ENCODE results near the gene CYB5R3. TPM values are rescaled to one million over a fixed set of nuclear protein-coding genes. Genes with fewer than 3 reads are reported as not detected.
"Not testable (repeated sequence)": the region's sequence is repeated elsewhere in the genome, so short reads cannot be mapped to it uniquely, and the experiment has no call there.

The CYB5R3 gene
- total RNA-seq, 1 experiment from 2014 or later: 48.4 TPM

DNA sequence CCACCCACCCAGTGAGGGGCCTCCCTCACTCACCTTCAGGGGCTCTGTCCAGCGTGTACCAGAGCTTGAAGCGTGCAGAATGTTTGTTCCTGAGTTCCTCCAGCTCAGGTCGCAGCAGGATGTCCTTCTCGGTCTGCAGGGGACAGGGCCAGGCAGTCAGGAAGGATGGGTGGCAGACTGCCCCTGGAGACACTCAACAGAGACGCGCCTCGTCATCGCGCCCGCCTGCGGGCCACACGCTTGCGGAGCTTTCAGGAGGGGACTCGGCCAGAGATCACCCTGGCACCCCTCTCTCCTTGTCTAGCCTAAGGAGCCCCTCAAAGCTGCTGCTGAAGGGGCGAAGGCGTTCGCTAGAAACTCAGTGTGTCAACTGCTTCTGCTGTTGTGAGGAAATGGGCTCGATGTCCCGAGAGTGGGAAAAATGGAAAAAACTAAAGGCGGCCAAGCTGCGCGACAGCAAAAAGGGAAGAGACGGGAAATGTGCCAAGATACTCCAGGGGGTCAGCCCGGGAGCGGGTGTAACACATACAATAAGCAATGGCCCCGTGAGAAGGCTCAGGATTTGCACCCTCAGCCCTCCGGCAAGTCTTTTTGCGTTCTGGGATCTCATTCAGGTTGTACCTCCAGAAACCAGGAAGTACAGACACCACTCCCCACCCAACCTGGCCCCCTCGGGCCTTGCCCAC, 25.3 kb downstream of the CYB5R3 start:
- DNase-seq (ENCODE audit: low spot score): no peak

DNA sequence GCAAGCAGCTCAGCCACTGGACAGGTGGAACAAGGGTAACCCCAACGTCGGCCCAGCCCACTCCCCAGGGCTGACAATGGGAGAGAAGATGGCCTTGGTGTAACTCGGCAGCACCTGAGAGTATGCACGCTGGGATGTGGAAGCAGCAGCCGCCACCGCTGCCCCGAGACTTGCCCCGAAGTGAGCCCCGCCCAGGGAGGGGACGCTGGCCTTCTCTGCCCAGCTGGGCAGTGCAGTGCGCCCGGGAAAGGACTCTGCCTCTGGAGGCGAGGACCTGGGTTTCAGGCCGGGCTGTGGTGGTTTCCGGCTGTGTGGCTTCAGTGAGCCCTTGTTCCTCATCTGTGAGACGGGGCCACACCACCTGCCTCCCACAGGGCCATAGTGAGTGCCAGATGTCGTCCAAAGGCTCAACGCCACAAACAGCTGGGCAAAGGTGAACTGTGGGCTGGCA, 25.9 kb downstream of the CYB5R3 start:
- DNase-seq (ENCODE audit: low spot score): no peak

DNA sequence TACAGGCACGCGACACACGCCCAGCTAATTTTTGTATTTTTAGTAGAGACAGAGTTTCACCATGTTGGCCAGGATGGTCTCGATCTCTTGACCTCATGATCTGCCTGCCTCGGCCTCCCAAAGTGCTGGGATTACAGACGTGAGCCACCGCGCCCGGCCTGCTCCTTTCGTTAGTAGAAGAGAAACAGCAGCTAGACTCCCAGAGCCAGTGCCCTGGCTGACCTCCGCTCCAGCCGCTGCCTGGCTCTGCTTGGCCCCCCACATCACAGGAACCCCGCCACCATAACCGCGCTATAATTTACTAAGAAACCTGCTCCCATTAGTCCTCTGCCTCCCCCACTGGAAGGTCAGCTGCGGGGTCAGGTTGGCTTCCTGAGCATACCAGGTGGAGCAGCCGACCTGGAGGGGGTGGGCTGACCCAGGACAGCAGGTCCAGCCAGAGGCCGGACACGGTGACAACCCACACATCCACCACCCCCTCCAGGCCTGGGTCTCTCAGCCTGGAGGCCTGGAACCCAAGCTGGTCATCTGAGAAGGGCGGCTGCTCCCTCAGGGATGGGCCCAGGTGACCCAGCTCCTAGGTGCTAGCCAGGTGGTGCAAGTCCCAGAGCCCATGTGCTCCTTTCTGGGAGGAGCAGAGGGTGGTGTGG, 27.0 kb downstream of the CYB5R3 start:
- no peak for DNase-seq (ENCODE audit: low spot score)

DNA sequence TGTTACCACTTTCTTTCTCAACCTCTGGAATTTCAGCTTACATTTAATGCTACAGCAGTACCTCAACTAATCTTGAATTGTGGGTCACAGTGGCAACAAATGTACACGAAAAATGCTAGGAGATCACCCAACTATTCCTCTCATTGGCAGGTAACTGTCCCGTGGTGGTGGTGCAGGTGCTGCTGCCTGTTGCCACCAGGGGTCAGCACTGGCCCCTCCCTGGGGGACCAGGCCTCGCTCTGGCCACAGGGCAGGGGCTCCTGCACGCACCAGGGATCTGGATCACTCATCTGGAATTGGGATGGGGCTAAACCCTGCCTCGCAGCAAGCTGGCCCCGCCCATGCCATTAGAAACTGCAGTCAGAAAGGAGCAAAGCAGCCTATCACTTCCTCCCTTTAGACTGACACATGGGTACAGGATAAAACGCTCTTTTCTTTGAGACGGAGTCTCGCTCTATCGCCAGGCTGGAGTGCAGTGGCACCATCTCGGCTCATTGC, 27.6 kb downstream of the CYB5R3 start:
- peak; percentile 55 for DNase-seq (ENCODE audit: low spot score)

DNA sequence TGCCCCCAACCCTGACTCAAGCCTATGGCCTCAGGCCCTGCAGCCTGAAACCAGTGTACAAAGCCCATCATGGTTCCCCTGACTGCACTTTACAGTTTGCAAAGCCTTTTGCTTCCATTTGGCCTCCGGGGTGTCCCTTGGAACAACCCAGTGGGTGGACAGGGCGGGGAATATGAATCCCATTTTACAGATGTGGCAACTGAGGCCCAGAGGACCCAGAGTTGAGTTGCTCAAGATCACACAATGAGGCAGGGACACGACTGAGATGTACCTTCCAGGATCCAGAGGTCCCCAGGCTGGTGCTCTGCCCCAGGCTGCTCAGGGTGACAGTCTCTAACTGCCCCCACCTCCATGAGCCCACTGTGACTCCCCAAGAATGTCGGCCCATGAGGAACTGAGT, 29.1 kb downstream of the CYB5R3 start:
- no peak for DNase-seq (ENCODE audit: low spot score)

DNA sequence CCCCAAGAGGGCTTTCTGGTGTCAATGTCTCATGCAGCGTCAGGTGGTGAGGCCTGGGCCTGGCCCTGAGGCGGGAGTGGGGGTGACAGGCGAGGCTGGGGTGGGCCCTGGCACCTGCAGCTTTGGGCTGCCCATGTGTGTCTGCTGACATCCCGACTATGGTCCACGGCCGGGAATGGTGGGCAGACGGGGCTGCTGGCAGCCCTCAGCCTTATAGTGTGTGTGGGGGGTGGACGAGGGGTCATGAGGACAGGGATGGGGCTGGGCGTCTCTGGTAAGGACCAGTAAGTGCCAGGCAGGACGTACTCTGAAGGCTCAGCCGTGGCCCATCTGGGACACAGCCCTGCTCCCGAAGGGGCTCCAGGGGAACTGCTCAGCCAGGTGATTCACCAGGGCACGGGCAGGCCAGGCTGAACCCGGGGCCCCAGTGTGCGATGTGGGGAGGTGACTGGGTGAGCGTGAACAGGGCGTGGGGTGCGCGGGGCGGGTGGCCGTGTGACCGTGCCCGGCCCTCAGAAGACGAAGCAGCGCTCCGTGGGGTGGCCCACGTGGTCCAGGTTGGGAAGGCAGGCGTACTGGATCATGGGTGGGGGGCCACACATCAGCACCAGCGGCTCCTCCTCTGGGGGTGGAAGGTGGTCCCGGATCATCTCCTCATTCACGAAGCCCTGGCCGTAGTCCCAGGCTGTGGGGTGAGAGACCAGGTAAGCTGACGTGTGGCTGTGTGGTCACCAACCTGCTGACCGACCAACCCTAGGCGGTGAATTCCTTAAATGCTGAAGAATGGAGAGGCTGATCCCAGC, 29.7 kb downstream of the CYB5R3 start:
- DNase-seq (ENCODE audit: low spot score): no peak

DNA sequence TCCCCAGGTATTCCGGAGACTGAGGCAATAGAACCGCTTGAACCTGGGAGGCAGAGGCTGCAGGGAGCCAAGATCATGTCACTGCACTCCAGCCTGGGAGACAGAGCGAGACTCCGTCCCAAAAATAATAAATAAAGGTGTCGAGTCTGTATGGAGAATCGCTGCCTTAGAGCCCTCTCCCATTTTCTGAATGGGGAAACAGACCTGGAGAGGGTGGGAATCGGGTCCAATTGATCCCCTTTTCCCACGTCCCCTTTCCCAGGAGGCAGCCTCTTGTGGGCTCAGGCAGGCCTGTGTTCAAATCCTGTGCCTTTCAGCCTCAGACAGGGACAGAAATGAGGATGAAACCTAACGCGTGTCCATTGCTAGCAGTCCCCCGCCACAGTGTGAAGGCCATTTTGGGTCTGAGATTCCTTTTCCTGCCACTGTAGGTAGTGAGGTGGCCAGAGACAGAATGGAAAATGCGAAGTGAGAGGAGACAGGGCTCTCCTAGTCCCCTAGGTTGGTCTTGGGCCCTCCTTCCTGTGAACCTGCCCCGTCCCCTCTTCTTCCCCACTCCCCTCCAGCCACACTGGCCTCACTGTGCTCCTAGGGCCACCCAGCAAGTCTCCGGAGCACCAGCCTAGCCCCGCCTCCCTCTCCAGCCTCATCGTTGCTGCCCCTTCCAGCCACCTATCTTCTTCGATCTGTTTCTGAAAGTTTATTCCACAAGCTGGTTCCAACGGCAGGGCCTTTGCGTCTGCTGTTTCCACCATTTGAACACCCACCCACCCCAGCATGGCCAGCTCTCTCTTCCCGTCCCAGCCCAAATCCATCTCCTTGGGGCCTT, 31.8 kb downstream of the CYB5R3 start:
- DNase-seq (ENCODE audit: low spot score): no peak

DNA sequence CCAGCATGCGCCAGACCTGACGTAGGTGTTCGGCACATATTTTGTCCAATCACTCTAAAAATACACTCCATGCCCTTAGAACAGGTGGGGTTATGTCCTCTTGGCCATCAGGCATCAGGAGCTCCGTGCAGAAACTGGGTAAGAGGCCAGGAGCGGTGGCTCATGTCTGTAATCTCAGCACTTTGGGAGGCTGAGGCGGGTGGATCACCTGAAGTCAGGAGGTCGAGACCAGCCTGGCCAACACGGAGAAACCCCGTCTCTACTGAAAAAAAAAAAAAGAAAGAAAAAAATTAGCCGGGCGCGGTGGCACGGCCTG, 33.4 kb downstream of the CYB5R3 start:
- not testable (repeated sequence) for DNase-seq (ENCODE audit: low spot score)

DNA sequence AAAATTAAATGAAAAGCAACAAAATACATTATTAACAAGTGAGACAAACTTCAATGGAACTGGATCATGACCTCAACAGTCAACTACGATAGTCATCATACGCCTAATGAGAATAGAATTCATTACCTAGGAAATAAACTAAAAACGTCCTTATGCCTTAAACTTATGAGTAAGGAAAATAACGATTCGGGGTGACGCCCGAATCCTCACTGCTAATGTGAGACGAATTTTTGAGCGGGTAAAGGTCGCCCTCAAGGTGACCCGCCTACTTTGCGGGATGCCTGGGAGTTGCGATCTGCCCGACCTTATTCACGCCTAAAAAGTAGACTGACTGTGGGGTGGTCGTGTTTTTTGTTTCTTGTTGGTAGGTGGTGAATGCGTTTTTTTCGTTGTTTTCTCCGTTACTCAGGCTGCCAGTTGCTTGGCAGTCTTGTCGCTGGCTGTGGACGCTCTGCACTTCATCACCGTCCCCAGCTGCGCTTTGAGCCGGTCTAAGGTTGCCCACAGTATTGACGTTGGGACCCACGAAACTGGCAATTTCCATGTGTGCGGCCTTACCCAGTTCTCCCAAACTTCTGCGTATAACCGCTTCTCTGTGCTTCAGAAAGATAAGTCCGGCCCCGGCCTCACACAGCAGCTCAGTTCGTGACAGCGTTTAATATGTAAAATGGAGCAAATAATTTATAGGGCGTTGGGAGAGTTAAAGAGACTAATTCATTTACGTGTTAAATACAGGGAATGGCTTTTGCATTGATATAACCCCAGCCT, 33.9 kb downstream of the CYB5R3 start:
- DNase-seq (ENCODE audit: low spot score): peak; percentile 99

DNA sequence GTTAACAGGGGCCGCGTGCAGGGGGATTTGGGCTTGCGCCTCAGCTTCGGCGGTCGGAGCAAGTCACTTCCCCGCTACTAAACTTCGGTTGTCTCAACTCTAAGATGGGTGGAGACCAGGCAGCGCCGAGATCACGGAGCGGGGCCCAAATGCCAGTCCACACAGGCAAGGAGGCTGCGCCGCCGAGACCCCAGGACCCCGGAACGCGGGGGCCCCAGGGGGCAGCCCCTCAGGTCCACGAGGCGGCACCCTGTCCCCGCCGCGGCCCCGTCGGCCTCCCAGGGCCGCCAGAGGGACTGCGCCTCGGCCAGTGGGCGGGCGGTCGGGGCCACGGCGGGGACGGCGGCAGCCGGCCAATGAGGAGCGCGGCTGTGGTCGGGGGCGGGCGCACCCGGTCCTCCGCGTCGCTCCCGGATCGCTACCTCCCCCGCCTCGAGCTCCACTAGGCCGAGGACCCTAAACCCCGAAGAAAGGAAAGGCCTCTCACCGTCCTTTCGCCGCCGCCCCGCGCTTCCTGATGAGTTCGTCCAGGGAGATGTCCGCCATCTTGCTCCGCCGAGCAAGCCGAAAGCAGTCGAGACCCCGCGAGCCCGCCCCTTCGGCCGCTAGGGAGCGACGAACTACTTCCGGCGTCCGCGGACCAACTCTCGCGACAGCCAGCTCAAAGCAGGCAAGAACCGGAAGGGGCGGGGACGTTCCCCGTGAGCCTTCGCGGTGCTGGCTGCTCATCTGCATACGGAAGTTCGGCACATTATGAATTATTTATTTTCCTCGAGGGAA, 34.7 kb downstream of the CYB5R3 start, which contains the start of gene POLDIP3:
Gene POLDIP3 (minus strand): TSS at position 572 of the 780 bp plus-strand sequence. CDS start 26 bp downstream, at position 546.
- peak; percentile 96 for DNase-seq (ENCODE audit: low spot score)

DNA sequence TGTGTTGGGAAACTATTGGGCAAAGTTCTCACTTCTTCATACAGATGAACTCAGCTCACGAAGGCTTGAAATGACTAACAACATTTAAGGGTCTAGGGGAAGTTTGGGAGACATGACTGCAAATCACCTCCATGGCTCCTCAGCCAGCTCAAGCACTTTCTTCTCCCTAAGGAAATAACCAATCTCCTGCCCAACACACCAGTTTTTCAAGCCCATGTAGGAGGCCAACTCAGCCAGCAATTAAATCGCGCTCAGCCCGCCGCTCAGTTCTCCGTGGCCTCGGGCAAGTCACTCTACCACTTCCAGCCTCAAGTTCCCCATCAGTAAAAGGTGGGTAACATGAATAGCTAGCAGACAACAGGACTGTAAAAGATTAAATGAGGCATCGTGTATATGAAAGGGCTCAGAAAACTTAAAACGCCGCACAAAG, 35.3 kb downstream of the CYB5R3 start:
- DNase-seq (ENCODE audit: low spot score): no peak

DNA sequence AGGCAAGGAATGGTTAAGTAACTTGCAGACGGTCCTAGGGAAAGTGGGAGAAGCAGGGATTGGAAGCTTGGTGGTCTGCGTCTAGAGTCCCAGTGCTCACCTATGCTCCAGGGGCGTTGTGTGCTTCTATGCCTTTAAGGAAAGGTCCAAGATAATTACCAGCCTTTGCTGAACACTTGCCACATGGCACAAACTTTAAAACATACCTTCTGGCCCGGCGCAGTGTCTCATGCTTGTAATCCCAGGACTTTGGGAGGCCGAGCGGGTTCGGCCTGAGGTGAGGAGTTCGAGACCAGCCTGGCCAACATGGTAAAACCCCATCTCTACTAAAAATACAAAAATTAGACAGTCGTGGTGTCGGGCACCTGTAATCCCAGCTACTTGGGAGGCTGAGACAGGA, 36.9 kb downstream of the CYB5R3 start:
- DNase-seq (ENCODE audit: low spot score): no peak

DNA sequence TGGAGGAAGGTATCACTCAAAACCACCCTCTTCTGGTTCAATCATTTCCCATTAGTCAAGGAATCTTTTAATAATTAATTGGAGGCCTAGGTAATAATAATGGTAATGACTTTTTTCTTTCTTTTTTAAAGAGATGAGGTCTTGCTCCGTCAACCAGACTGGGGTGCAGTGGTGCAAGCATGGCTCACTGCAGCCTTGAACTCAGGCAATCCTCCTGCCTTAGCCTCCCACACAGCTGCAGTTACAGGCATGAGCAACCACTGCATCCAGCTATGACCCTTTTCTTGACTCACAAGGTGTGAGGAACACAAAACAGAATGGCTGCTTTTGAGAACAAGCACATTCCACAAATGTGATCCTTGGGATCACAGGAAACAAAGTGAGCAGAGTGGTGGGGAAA, 38.1 kb downstream of the CYB5R3 start:
- DNase-seq (ENCODE audit: low spot score): no peak

DNA sequence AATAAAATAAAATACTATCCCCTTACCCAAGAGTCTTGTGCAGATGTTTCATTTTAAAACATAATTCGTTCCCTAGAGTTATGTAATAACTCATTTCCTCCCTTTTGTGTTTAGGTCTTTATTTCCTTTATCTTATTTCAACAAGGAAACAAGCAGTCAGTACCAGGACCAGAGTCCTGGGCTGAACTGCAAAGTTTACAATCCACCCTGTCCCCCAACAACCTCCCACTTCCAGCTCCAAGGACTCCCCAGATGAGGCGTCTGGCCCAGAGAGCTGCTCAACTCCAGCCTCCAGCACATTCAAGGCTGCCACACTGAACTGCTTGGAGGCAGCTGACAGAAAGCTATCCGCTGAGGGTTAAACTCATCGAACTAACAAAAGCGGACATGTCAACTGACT, 39.0 kb downstream of the CYB5R3 start:
- no peak for DNase-seq (ENCODE audit: low spot score)

DNA sequence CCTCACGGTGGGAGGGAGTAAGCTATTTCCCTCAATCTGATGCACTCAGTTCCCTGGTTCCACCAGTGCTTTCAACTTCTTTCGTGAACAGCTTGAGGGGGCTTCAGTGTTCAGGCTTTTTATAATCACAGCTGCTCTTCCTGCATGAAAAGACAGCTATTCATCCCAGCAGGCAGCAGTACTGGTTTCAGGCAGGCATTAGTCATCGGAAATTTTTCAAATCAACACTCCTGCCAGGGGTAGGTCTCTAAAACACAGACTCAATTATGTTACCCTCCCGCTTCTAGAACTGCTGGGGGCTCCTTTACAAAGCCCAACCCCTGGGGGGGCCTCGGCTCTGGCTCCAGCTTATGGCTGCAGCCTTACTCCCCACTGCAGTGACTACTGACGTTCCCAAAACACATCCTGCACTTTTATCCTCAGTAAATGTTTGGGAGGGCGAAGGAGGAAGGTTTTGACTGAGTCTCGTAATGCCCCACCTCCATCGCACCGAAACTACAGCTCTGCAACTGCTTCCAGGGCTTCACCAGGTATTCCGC, 40.3 kb downstream of the CYB5R3 start:
- DNase-seq (ENCODE audit: low spot score): no peak

DNA sequence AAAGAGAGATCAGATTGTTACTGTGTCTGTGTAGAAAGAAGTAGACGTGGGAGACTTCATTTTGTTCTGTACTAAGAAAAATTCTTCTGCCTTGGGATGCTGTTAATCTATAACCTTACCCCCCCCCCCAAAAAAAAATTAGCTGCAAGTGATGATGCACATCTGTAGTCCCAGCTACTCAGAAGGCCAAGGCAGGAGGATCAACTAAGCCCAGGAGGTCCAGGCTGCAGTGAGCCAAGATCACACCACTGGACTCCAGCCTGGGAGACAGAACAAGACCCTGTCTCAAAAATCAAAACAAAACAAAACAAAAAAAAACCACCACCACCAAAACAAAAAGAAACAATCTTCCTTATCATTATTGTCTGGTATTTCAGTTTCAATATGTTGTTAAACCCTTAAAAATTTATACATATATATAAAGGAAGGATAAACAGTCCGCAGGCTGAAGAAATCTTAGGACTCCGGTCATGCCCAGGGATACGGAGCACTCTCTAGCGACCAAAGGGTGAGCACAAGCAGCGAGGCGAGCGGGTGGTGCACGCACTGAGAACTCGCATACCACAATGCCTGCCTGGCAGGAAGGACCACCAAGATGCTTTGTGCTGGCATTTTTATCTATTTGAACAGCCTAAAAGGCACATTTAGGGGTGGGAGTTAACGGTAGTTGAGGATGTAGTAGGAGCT, 40.9 kb downstream of the CYB5R3 start:
- DNase-seq (ENCODE audit: low spot score): no peak

DNA sequence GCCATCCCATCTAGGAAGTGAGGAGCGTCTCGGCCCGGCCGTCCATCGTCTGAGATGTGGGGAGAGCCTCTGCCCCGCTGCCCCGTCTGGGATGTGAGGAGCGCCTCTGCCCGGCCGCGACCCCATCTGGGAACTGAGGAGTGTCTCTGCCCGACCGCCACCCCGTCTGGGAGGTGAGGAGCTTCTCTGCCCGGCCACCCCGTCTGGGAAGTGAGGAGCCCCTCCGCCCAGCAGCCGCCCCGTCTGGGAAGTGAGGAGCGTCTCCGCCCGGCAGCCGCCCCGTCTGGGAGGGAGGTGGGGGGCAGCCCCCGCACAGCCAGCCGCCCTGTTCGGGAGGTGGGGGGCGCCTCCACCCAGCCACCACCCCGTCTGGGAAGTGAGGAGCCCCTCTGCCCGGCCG, 41.6 kb downstream of the CYB5R3 start:
- not testable (repeated sequence) for DNase-seq (ENCODE audit: low spot score)

DNA sequence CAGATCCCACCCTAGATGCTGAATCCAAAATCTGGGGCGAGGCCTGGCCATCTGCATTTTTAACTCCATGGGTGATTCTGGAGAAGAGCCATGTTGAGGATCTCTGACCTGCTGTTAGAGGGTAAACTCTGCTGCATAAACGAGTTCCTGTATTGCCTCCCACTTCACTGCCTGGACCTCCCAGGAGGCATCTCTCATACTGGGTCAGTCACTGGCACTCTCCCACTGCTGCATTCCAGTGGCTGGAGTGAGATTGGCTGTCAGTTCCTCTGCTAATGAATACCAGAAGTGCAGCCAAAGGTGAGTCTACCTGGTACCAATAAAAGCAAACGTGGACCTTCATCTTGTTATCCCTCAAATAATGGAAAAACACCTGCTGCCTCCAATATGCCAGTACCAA, 44.8 kb downstream of the CYB5R3 start:
- no peak for DNase-seq (ENCODE audit: low spot score)

DNA sequence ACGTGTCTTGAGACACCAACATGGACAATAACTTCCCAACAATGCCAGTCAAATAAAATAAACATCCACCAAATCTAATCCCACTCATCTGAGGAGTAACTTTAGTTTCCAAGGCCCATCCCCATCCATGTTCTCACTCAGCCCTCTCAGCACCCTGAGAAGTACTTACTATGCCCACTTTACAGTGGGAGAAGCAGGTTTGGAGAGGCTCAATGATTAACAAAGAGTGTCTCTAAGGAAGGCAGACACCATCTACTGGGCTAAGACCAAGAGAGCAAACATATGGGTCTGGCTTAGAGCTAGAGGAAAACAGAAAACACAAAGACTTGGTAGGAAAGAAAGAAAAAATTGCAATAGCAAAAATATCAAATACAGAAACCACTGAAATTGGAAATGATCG, 45.8 kb downstream of the CYB5R3 start:
- DNase-seq (ENCODE audit: low spot score): no peak
